ENCODE data around the gene YIPF4.

- no peak for TF ChIP-seq CTCF (optimal IDR thresholded peaks at IDR 0.05 in 1 of 3, IDR thresholded peaks at IDR 0.05 in 1 of 3, conservative IDR thresholded peaks at IDR 0.05 in 1 of 3; ENCODE audit: extremely low read depth in 1 of 3, insufficient read depth in 2 of 3, low read length in 3 of 3)
- TF ChIP-seq EZH2 (IDR thresholded peaks at IDR 0.05; ENCODE audit: low read length): no peak
Observed at GRCh38 chr2:32277674-32278477, at the start of gene YIPF4.

Measured in keratinocyte (primary cell).